ENCODE data around the gene DPYSL3.

DPYSL3 gene

DNA sequence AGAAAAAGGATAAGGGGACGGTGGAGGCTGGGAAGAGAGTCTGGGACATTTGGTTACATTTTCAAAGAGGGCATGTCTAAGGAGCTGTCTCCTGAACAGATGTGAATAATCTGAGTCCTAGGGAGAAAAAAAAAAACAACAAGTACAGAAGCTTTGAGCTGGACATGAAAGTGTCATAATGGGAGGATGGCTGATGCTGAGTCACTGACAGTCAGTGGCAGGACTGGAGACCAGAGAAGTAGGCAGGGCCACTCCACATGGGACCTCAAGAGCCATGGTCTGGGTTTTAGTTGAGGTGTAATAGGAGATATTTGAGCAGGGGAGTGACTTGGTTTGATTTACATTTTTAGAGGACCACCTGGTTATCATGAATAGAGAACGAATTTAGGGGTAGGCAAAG, 70.6 kb downstream of the DPYSL3 start:
- no peak for DNase-seq (ENCODE audit: low read depth in 2 of 2)

DNA sequence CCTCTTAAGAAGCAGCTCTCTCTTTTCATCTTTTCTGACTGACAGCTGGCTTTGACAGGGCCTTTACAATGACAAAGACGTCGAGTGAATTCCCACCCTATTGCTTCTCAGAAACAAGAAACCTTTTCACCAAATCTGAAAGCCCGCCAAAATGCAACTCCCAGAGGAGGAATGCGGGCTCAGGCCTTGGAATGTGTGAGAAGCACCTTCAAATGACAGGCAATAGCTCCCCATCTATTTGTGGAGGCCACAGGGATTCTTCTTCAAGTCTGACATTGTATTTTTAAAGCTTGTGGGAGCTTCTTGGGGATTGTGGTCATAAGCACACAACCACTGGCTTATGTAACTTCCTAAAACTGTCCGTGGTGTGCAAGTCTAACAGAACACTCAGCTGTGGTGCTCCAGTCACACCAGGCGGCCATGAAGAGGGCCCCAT, 72.7 kb downstream of the DPYSL3 start:
- no peak for DNase-seq (ENCODE audit: low read depth in 2 of 2)

DNA sequence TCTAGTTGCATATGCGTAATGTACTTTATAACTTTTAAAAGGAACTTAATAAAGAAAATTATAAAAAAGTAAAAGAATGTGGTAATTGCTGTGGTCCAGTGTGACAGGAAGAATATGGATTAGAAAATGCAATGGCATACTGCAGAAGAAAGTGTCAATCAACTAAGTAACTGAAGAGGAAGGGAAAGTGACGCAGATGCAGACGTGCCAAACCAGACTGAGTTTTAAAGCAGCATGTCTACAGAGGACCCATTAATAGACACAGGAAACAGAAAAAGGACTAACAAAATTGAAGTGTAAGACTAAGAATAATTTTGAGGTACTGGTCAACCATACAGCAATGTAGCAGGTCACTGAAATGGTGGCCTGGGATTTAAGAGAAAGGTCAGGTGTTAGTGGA, 73.3 kb downstream of the DPYSL3 start:
- no peak for DNase-seq (ENCODE audit: low read depth in 2 of 2)

DNA sequence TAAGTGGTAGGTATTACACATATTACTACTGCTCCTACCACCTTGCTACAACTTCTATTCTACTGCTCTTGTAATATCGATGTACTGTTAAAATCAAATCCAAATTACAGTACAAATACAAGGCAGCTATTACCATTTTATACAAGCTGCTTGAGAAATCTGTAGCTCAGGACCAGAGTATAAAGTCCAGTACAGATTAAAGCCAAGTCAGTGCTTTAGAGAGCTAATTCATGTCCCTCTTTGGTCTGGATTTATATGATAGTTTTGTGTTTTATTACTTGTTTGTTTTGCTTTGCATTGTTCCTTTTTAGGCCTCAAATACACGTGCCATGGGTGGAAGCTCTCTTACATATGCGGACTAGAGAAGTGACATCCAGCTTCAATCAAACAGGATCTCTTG, 75.8 kb downstream of the DPYSL3 start:
- no peak for DNase-seq (ENCODE audit: low read depth in 2 of 2)

DNA sequence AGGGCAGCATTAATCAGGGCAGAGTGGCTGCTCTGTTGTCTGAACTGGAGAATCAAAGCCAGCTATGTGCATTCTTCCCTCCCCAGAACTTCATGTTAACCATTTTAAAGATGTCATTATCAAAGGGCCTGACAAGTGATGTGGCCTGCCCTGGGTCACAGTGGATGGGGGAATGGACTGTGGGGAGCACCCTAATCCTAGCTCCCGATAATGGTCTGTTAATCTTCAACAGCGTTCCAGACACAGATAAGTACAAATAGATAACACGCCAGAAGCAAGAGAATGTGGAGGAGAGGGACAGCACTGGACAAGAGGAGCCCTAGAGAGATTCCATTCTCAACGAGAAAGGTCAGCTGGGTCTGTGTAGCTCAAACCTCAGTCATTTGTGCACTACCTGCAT, 77.5 kb downstream of the DPYSL3 start:
- no peak for DNase-seq (ENCODE audit: low read depth in 2 of 2)

DNA sequence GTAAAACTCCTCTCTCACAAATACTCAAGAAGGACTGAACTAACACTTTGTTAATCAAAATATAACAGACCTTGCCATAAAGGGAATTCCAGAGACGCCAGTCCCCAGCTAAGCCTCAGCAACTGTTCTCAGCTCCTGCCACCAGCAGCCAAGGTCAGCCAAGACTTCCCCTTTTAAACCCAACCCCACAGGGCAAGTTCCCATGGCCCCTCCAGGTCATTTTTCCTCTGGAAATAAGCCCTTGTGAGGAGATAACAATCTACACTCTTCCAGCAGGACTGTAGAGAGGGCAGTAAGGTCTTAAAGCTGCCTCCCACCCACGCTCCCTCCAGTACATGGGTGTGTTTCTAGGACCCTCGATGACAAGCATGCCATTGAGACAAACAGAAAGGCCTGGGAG, 78.3 kb downstream of the DPYSL3 start:
- DNase-seq (ENCODE audit: low read depth in 2 of 2): no peak

DNA sequence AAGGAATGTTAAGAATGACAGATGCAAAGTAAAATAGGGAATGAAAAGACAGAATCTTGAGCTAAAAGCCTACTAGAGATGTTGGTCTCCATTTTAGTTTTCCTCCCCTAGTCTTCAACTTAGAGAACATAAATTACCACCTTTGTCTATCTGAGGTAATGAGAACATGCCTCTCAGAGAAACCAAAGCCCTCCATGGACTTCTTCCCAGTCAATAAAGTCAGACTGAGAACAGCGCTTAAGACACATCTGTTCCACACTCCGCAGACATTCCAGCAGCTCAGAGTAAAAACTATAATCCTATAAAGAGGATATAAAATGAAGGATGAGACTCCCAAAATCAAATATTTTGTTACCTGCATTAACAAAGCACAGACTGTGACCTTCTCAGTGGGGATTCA, 79.2 kb downstream of the DPYSL3 start:
- DNase-seq (ENCODE audit: low read depth in 2 of 2): no peak

DNA sequence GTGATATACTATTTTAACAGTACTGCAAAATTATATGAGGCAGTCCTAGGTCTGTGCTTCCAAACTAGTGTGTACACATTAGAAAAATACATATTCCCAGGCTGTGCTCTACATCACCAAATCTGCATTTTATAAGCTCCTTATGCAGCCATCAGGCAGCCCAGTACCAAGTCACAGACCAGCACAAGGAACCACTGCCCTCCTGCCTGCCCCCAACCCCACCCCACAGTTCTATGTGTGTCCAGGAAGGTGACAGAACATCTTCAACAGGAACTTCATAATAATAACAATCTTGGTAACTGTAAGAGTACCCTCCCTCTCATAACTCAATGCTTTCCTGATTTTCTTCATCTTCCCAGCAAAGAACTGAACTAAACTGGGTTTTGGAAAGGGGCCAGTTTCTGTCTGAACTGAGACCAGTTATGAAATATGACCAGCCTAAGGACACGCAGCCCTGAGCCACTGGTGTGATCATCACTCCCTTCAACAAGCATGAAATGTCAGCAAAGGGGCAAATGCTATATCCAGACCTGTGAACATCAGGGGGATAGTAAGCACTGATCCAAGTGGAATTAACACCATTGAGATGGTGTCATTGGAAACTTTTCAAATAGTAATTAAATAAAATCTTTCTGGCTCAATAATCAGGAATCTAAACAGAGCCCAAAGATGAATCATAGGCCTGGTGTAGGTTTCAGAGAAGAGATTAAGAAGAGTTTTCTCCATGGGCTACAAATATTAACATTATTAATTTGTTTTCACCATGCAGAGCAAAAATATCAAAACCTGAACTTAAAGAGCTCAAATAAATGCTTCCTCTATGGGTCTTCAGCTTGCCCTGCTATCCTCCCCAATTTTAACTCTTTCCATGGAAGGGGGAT, 82.1 kb downstream of the DPYSL3 start:
- DNase-seq (ENCODE audit: low read depth in 2 of 2): no peak

DNA sequence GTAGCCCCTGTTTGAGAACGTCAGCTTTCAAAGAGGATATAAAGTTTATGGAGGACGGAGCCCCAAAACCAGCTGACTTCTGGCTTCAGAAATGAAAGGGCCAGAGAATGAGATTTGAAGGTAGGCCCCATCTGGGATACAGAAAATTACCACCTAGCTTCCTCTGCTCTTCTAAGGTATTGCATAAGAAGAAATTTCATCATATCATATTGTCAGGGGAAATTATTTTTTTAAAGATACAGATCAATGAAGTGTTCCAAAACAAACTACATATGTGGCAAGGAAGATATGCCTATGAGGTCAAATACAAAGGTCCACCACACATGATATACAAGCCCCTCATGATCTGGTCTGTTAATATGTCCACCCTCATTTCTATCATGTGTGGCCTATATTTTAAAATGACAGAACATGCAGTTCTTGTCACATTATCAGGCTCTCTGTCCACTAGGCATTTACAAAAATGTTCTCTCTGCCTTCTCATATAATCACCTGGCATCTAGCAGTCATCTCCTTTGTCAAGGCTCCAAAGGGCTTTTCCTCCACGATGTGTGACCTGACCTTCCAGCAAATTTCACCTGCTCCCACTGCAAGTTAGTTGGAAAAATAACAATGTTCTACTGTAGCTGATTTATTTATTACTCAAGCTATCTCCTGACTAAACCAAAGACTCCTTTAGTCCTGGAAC, 83.1 kb downstream of the DPYSL3 start:
- no peak for DNase-seq (ENCODE audit: low read depth in 2 of 2)

DNA sequence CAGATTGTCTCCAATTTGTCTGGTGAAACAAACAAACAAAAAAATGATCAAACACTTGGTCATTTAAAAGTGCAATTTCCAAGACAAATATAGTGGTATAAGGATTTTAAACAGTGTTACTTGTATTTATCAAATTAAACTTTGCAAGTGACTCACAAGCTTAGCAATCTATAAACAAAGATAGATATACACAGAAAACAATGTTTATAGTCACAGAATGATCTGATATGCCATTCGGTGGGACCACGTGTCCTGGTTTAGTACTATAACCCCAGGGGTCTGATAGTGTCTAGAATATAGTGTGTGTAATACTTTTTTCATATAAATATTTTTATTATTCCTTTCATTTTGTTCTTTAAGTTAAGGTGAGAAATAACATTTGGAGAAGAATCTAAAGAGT, 91.3 kb downstream of the DPYSL3 start:
- no peak for DNase-seq (ENCODE audit: low read depth in 2 of 2)

DNA sequence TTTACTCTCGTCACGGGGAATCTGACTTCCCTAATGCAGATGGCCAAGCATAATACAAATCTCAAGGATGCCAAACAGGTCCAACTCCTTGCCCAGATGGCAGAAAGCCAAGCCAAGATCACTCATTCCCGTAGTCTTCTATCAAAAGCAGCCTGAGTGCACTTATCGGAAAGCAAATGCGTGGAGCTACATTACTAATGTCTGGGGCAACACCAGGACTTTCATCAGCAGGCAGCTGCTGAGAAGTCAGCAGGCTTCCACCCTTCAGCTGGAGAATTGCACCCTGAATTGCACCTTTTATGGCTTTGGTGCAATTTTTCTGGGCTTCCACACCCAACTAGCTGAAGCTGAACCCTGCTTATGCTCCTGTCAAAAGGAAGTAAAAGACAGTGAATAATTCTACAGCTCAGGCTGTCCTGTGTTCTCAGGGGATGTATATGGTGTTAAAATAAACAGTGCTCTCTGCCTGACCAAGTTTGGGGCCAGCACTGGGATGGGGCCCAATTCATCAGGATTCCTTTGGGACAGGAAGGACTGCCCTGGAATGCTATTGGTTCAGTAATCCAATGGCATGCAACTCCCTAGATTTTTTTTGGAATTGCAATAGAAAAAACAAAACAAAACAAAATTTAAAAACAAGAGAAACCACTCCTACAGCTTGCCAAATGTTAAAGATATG, 92.6 kb downstream of the DPYSL3 start:
- DNase-seq (ENCODE audit: low read depth in 2 of 2): no peak

DNA sequence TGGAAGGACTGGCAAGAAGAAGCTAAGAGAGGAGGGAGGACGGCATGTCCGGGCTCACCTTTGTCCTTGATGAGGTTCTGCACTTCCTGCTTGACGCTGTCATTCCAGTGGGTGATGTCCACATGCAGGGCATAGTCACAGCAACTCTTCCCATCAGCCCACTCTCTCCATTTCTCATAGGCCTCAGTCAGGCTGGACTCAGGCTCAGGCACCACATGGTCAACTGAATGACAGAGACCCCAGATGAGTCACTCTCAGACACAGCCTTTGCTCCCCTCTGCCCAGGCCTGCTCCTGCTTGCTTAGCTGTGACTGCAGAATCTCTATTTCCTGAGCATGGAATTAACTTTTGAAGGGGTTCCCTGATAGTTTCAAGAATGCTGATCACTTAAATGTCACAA, 94.2 kb downstream of the DPYSL3 start:
- no peak for DNase-seq (ENCODE audit: low read depth in 2 of 2)

DNA sequence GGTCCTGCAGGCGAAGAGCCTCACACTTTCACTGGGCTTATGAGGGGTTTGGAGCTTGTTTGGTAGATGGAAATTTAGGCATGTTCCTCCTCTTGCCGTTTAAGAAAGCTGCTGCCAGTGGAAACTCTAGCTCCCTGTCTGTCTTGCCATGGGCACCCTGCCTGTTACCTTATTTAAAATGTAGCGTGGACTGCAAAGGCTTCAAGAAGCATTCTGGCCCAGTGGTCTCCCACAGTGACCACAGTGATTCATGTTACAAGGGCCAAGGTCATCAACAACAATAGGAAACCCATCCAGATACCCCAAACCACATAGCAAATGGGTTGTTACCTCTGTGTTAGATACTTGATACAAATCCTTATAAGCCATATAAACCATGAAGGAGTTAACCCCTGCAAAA, 96.6 kb downstream of the DPYSL3 start:
- no peak for DNase-seq (ENCODE audit: low read depth in 2 of 2)

DNA sequence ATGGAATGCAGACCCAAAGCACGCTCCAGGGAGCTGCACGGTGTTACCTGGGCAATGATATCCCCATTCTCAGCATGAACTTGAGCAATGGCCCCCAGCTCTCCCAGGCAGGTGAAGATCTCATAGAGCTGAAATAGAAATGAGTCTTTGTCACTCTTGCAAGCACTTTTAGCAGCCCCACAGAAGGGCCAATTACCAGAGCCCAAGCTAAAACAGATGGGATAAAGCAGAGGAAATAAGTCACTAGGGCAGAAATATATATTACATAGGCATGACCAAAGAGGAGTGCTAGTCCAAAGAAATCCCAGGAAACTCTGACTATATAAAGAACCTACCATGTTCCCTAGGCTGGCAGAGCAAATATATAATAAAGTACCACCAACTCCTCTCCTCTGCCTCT, 97.3 kb downstream of the DPYSL3 start:
- DNase-seq (ENCODE audit: low read depth in 2 of 2): no peak

DNA sequence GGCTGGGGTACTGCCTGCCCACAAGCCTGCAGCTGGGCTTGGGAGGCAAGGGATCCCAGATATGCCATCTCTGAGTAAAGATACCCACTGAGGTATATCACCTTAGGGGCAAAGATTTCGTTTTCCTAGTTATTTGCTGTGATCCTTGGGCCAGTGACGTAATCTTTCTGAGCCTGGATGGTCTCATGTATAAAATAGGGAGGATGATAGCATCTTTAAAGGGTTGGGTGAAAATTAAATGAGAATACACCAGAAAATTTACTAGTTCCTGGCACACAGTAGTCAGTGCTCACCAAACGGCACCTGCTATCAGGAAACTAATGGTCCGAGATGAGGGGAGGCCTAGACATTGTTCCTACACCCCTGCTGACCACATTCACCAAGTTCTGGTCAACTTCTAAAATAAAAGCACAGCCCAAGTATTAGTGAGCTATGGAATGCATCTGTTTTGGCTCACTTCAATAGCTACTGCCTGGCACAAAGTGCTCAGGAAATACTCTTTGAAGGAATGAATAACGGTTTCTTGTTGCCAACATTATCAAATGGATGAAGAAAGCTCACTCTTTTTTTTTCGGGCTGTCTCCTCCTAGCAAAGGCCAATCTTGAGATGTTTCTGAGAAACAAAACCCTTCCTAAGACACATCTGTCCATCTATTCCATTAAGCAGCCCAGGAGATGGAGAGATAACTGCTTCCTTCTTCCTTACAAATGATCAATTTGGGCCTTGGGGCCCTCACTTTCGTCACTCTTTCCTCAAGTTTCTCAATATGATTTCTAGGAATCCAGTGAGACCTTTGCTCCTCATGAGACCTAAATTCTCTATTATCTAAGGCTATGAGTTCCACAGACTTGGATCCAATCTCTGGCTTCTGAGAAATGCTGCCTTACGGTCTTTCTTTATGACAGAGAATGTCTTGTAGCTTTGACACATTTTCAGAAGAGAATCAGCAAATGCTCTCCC, 98.2 kb downstream of the DPYSL3 start:
- no peak for DNase-seq (ENCODE audit: low read depth in 2 of 2)

DNA sequence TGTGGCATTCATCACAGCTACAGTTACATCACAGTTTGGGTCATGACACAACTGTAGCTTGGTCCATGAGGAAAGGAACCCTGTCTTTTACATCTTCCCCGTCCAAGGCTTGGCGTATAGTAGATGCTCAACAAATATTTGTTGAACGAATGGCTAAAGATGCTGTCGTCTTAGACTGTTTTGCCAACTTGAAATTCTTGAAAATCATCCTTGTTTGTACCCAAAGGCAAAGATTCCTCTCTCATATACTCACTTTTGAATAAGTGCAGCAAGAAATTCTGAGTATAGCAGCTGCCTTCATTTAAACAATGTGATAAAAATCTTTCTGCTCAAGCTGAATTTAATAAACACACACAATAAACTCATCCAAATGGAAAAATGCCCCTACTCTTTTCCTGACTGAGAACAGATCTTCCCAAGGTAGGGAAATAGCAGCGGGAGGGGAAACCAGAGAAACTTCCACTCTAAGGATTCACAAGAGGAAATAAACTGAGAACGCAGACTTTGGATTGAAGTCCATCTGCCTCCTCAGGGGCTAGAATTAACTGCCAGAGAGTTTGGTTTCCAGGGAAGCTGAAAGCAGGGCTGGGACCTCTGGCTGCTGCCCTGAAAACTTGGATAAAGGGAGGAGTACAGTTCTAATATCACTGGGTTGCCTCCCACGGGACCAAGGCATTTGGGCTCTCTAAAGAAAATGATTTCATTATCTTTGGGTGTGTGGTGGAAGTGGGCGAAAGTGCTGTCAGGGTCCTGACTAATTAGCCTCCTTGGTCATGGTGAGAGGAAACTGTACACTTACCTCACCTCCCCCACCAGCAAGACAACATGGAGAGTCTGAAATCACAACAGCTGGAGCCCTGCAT, 99.1 kb downstream of the DPYSL3 start:
- no peak for DNase-seq (ENCODE audit: low read depth in 2 of 2)

DNA sequence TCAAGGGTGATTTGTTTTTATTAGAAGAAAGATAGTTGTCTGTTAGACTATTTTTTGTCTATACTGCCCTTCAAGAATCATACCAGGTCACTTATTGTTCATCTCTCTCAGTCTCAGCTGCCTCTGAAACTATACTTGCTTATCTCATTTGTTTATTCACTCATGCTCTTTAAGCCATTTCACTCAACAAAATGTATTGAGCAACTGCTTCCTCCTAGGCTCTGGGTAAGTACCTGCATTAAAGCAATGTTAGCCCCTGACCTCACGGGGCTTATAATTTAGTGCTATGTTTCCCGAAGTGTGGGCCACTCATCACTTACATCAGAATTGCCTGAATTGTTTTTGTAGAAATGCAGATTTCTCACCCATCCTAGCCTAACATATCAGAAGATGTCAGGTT, 100.9 kb downstream of the DPYSL3 start:
- DNase-seq (ENCODE audit: low read depth in 2 of 2): no peak

DNA sequence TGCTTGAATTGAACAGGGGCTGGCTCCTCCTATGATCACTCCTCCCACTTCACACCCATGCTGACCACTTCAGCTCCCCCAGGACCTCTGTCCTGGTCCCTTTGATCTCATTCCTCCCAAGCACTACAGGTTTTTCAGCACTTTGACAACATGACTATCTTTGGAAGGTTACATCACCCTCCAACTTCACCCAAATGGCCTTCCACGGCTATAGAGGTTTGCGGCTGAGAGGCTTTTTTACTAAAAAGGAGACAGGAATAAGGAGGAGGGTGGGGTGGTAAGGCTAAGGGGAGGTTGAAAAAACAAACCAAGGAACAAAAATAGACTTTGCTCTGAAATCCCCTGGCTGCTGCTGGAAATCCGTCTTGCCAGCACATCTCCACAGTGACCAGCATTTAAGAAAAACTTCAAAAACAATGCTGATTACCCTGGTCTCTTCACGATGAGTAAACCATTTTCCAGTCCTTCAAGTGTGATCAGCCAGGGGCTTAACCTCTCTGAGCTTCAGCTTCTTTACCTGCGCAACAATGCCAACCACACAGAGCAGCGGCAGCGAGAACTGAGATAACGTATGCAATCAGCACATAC, 102.7 kb downstream of the DPYSL3 start:
- DNase-seq (ENCODE audit: low read depth in 2 of 2): no peak

DNA sequence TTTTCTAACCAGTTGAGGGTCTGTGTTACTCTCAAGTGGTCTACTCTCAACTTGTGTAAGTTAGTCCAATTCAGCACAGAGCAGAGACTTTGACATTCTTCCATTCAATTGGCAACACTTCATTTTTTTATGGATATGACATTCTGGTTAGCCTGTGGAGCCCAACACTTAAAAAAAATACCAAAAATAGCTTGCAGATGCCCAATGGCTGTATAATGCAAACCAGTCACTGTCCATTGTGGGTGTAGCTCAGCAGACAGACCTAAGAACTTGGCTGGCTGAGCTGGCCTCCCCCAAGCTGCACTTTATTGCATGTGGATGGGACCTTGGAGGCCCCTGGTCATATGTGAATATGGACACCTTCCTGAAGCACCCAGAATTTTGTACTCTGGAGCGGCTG, 103.2 kb downstream of the DPYSL3 start:
- no peak for DNase-seq (ENCODE audit: low read depth in 2 of 2)

DNA sequence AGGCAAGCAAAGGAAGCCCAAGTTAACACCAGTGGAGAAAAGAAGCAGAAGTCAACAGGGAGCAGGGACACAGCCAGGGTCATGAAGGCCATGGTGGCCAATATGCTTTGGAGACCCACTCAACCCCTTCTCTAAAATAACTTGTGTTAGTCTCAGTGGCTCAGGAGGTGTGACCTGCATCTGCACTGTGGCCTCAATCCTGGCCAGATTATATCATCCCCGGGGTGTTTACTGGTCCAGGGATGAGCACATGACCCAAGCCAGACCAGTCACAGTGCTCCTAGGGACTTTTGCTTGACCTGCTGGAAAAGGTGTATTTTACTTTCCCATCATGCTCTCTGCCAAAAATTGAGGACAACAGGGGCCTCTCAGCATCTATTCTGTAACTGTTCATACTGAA, 105.2 kb downstream of the DPYSL3 start:
- no peak for DNase-seq (ENCODE audit: low read depth in 2 of 2)

Data from activated CD4-positive, alpha-beta T cell treated with anti-CD3 and anti-CD28 coated beads for 24 hours (primary cell).